ENCODE results near the gene RPN1.
"Not testable (repeated sequence)": the region's sequence is repeated elsewhere in the genome, so short reads cannot be mapped to it uniquely, and the experiment has no call there.

The RPN1 gene

GRCh38 chr3:128610451-128611070 lies 40.1 kb downstream of the RPN1 start:
- TF ChIP-seq POLR2A (IDR thresholded peaks at IDR 0.05; ENCODE audit: low read length) = no peak
- no peak for TF ChIP-seq GATA1 (IDR thresholded peaks at IDR 0.05; ENCODE audit: low read depth, low read length)
- DNase-seq = no peak

- TF ChIP-seq POLR2A (IDR thresholded peaks at IDR 0.05; ENCODE audit: low read length) = no peak
- DNase-seq = no peak
These were observed 41.3 kb downstream of the RPN1 start for GRCh38 chr3:128609294-128609693.

GRCh38 chr3:128607710-128608048 lies 42.9 kb downstream of the RPN1 start:
- no peak for DNase-seq
- TF ChIP-seq POLR2A (IDR thresholded peaks at IDR 0.05; ENCODE audit: low read length) = no peak
- TF ChIP-seq GATA1 (IDR thresholded peaks at IDR 0.05; ENCODE audit: low read depth, low read length) = no peak

- TF ChIP-seq GATA1 (IDR thresholded peaks at IDR 0.05; ENCODE audit: low read depth, low read length) (no peak), POLR2A (IDR thresholded peaks at IDR 0.05; ENCODE audit: low read length) (no peak)
- no peak for DNase-seq
These were observed 44.5 kb downstream of the RPN1 start for GRCh38 chr3:128606094-128606493.

GRCh38 chr3:128605091-128606046 lies 45.2 kb downstream of the RPN1 start:
- DNase-seq = no peak

GRCh38 chr3:128603811-128604775 lies 46.5 kb downstream of the RPN1 start:
- peak; percentile 35 to 46 for DNase-seq

More at GRCh38 chr3:128605091-128606046, 45.2 kb downstream of the RPN1 start:
- TF ChIP-seq GATA1 (IDR thresholded peaks at IDR 0.05; ENCODE audit: low read depth, low read length) = no peak
- no peak for TF ChIP-seq POLR2A (IDR thresholded peaks at IDR 0.05; ENCODE audit: low read length)

GRCh38 chr3:128603313-128603712 lies 47.3 kb downstream of the RPN1 start:
- DNase-seq = no peak
- TF ChIP-seq POLR2A (IDR thresholded peaks at IDR 0.05; ENCODE audit: low read length) (no peak), GATA1 (IDR thresholded peaks at IDR 0.05; ENCODE audit: low read depth, low read length) (no peak)

More at GRCh38 chr3:128603811-128604775, 46.5 kb downstream of the RPN1 start:
- TF ChIP-seq POLR2A (IDR thresholded peaks at IDR 0.05; ENCODE audit: low read length) = no peak

- no peak for TF ChIP-seq POLR2A (IDR thresholded peaks at IDR 0.05; ENCODE audit: low read length)
- no peak for TF ChIP-seq GATA1 (IDR thresholded peaks at IDR 0.05; ENCODE audit: low read depth, low read length)
- peak in 1 of 2 experiments; percentile 25 for DNase-seq
These were observed 51.5 kb downstream of the RPN1 start for GRCh38 chr3:128598884-128599664.

- no peak for TF ChIP-seq POLR2A (IDR thresholded peaks at IDR 0.05; ENCODE audit: low read length)
- TF ChIP-seq GATA1 (IDR thresholded peaks at IDR 0.05; ENCODE audit: low read depth, low read length) = no peak
- DNase-seq = no peak
These were observed 52.7 kb downstream of the RPN1 start for GRCh38 chr3:128597900-128598299.

- no peak for DNase-seq
- TF ChIP-seq GATA1 (IDR thresholded peaks at IDR 0.05; ENCODE audit: low read depth, low read length) (no peak), POLR2A (IDR thresholded peaks at IDR 0.05; ENCODE audit: low read length) (no peak)
These were observed 57.8 kb downstream of the RPN1 start for GRCh38 chr3:128592864-128593263.

GRCh38 chr3:128591738-128592426 lies 58.7 kb downstream of the RPN1 start:
- DNase-seq = no peak
- TF ChIP-seq GATA1 (IDR thresholded peaks at IDR 0.05; ENCODE audit: low read depth, low read length) = no peak
- TF ChIP-seq POLR2A (IDR thresholded peaks at IDR 0.05; ENCODE audit: low read length) = peak; percentile 42

- DNase-seq = peak; percentile 26 to 37
- TF ChIP-seq GATA1 (IDR thresholded peaks at IDR 0.05; ENCODE audit: low read depth, low read length) (no peak), POLR2A (IDR thresholded peaks at IDR 0.05; ENCODE audit: low read length) (no peak)
These were observed 59.7 kb downstream of the RPN1 start for GRCh38 chr3:128590948-128591347.

- DNase-seq = not testable (repeated sequence)
These were observed 60.6 kb downstream of the RPN1 start for GRCh38 chr3:128589985-128590384.
